GM18909 (cell line): ENCODE results near the gene SGF29.
A peak's percentile ranks its signal among the peaks of the same experiment; 100 is the strongest.
"Not testable (repeated sequence)": the region's sequence is repeated elsewhere in the genome, so short reads cannot be mapped to it uniquely, and the experiment has no call there.

Source experiments
- ATAC-seq: cut with Tn5 transposase; IDR thresholded peaks from one replicate; pipeline ENCODE4 v1.9.1; 2021; ENCODE audit warnings: mild to moderate bottlenecking; ENCODE audit not compliant: unreplicated experiment, poor library complexity

Gene SGF29

GRCh38 chr16:28590384-28591340, 36.9 kb downstream of the SGF29 start:
- no peak for ATAC-seq

GRCh38 chr16:28591355-28591754, 37.6 kb downstream of the SGF29 start:
- no peak for ATAC-seq

GRCh38 chr16:28592511-28592910, 38.8 kb downstream of the SGF29 start:
- ATAC-seq: no peak

GRCh38 chr16:28592979-28593553, 39.3 kb downstream of the SGF29 start:
- no peak for ATAC-seq

- ATAC-seq: not testable (repeated sequence)
These were observed 41.7 kb downstream of the SGF29 start for GRCh38 chr16:28595451-28595850.

GRCh38 chr16:28596115-28596630, 42.5 kb downstream of the SGF29 start:
- no peak for ATAC-seq

GRCh38 chr16:28596840-28597691, 43.3 kb downstream of the SGF29 start, which contains the start of gene SULT1A2:
Gene SULT1A2 (minus strand): TSS chr16:28597050. CDS start chr16:28595930, 1,120 bp downstream.
- no peak for ATAC-seq

- ATAC-seq: no peak
These were observed 44.1 kb downstream of the SGF29 start for GRCh38 chr16:28597692-28598261.

GRCh38 chr16:28599377-28600285, 45.9 kb downstream of the SGF29 start:
- ATAC-seq: peak; percentile 74

- not testable (repeated sequence) for ATAC-seq
These were observed 47.2 kb downstream of the SGF29 start for GRCh38 chr16:28600965-28601364.

- ATAC-seq: not testable (repeated sequence)
These were observed 47.9 kb downstream of the SGF29 start for GRCh38 chr16:28601589-28601988.

GRCh38 chr16:28602062-28602461, 48.3 kb downstream of the SGF29 start:
- ATAC-seq: not testable (repeated sequence)

GRCh38 chr16:28602529-28602928, 48.8 kb downstream of the SGF29 start:
- no peak for ATAC-seq

- no peak for ATAC-seq
These were observed 49.9 kb downstream of the SGF29 start for GRCh38 chr16:28603381-28604185.

GRCh38 chr16:28604186-28604565, 50.5 kb downstream of the SGF29 start:
- no peak for ATAC-seq

GRCh38 chr16:28606291-28607115, 52.8 kb downstream of the SGF29 start:
- ATAC-seq: no peak

- no peak for ATAC-seq
These were observed 53.5 kb downstream of the SGF29 start for GRCh38 chr16:28607116-28607623.
